Measurements from ENCODE around the gene ARID4B.

ARID4B gene

DNA sequence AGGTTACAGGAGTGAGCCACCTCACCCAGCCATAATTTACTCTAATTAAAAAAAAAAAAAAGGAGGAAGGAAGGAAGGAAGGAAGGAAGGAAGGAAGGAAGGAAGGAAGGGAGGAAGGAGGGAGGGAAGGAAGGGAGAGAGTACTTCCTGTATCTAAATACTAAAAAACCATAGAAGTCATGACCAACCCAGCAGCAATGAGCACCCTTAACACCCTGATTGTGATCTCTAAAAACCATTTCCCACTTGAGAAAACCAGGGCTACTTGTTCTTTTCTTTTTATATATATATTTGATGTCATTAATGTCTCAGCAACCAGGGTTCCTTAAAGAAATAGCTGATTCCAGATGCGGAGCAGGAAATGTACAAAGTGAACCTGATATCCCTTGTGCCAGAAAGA, 31.2 kb downstream of the ARID4B start:
- no peak for DNase-seq (ENCODE audit: low read depth in 1 of 2, low spot score in 1 of 2)
- Histone ChIP-seq H3K27ac (replicated peaks) (no peak overlapping the region), H3K27me3 (ENCODE audit: insufficient read depth, poor library complexity, severe bottlenecking) (no peaks in the 10 kb centered on the region), H3K4me3 (replicated peaks; ENCODE audit: insufficient read depth, low read length) (no peak overlapping the region)
- TF ChIP-seq, protein P1, sequence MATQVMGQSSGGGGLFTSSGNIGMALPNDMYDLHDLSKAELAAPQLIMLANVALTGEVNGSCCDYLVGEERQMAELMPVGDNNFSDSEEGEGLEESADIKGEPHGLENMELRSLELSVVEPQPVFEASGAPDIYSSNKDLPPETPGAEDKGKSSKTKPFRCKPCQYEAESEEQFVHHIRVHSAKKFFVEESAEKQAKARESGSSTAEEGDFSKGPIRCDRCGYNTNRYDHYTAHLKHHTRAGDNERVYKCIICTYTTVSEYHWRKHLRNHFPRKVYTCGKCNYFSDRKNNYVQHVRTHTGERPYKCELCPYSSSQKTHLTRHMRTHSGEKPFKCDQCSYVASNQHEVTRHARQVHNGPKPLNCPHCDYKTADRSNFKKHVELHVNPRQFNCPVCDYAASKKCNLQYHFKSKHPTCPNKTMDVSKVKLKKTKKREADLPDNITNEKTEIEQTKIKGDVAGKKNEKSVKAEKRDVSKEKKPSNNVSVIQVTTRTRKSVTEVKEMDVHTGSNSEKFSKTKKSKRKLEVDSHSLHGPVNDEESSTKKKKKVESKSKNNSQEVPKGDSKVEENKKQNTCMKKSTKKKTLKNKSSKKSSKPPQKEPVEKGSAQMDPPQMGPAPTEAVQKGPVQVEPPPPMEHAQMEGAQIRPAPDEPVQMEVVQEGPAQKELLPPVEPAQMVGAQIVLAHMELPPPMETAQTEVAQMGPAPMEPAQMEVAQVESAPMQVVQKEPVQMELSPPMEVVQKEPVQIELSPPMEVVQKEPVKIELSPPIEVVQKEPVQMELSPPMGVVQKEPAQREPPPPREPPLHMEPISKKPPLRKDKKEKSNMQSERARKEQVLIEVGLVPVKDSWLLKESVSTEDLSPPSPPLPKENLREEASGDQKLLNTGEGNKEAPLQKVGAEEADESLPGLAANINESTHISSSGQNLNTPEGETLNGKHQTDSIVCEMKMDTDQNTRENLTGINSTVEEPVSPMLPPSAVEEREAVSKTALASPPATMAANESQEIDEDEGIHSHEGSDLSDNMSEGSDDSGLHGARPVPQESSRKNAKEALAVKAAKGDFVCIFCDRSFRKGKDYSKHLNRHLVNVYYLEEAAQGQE (IDR thresholded peaks at IDR 0.05; ENCODE audit: insufficient replicate concordance, low read depth), result no peak
- no peak for TF ChIP-seq SPI1 (IDR thresholded peaks at IDR 0.05; ENCODE audit: borderline replicate concordance, low read depth)
- TF ChIP-seq GABPA (IDR thresholded peaks at IDR 0.05; ENCODE audit: low read depth), result no peak
- TF ChIP-seq, protein P2, sequence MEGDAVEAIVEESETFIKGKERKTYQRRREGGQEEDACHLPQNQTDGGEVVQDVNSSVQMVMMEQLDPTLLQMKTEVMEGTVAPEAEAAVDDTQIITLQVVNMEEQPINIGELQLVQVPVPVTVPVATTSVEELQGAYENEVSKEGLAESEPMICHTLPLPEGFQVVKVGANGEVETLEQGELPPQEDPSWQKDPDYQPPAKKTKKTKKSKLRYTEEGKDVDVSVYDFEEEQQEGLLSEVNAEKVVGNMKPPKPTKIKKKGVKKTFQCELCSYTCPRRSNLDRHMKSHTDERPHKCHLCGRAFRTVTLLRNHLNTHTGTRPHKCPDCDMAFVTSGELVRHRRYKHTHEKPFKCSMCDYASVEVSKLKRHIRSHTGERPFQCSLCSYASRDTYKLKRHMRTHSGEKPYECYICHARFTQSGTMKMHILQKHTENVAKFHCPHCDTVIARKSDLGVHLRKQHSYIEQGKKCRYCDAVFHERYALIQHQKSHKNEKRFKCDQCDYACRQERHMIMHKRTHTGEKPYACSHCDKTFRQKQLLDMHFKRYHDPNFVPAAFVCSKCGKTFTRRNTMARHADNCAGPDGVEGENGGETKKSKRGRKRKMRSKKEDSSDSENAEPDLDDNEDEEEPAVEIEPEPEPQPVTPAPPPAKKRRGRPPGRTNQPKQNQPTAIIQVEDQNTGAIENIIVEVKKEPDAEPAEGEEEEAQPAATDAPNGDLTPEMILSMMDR (IDR thresholded peaks at IDR 0.05; ENCODE audit: insufficient read depth, low read length), result no peak
- TF ChIP-seq POLR2AphosphoS5 (IDR thresholded peaks at IDR 0.05; ENCODE audit: low read depth), result no peak

GRCh38 chr1:235295902-235296350, 32.1 kb downstream of the ARID4B start:
- H3K4me3 ChIP-seq (replicated peaks; ENCODE audit: insufficient read depth, low read length), result no peak overlapping the region
- H3K27ac ChIP-seq (replicated peaks), result no peak overlapping the region
- DNase-seq (ENCODE audit: low read depth in 1 of 2, low spot score in 1 of 2), result no peak

GRCh38 chr1:235293322-235293942, 34.5 kb downstream of the ARID4B start:
- H3K27me3 ChIP-seq (ENCODE audit: insufficient read depth, poor library complexity, severe bottlenecking), result no peaks in the 10 kb centered on the region
- no peak overlapping the region for H3K27ac ChIP-seq (replicated peaks)
- no peak for DNase-seq (ENCODE audit: low read depth in 1 of 2, low spot score in 1 of 2)
- TF ChIP-seq, protein P1 (IDR thresholded peaks at IDR 0.05; ENCODE audit: insufficient replicate concordance, low read depth), result no peak
- TF ChIP-seq SPI1 (IDR thresholded peaks at IDR 0.05; ENCODE audit: borderline replicate concordance, low read depth) (no peak), POLR2AphosphoS5 (IDR thresholded peaks at IDR 0.05; ENCODE audit: low read depth) (no peak), GABPA (IDR thresholded peaks at IDR 0.05; ENCODE audit: low read depth) (no peak)
- H3K4me3 ChIP-seq (replicated peaks; ENCODE audit: insufficient read depth, low read length), result no peak overlapping the region

More at GRCh38 chr1:235295902-235296350, 32.1 kb downstream of the ARID4B start:
- no peaks in the 10 kb centered on the region for H3K27me3 ChIP-seq (ENCODE audit: insufficient read depth, poor library complexity, severe bottlenecking)
- no peak for TF ChIP-seq SPI1 (IDR thresholded peaks at IDR 0.05; ENCODE audit: borderline replicate concordance, low read depth)
- TF ChIP-seq, protein P2 (IDR thresholded peaks at IDR 0.05; ENCODE audit: insufficient read depth, low read length), result no peak
- no peak for TF ChIP-seq GABPA (IDR thresholded peaks at IDR 0.05; ENCODE audit: low read depth)
- TF ChIP-seq, protein P1 (IDR thresholded peaks at IDR 0.05; ENCODE audit: insufficient replicate concordance, low read depth), result no peak
- TF ChIP-seq POLR2AphosphoS5 (IDR thresholded peaks at IDR 0.05; ENCODE audit: low read depth), result no peak
